ENCODE measurements around the gene LRRC58.
"Not testable (repeated sequence)": the region's sequence is repeated elsewhere in the genome, so short reads cannot be mapped to it uniquely, and the experiment has no call there.

Gene LRRC58

GRCh38 chr3:120348991-120349854 is at the start of gene LRRC58:
Gene LRRC58 (minus strand): TSS chr3:120349354. CDS start chr3:120349243, 111 bp downstream.
- DNase-seq: peak; percentile 88

DNA sequence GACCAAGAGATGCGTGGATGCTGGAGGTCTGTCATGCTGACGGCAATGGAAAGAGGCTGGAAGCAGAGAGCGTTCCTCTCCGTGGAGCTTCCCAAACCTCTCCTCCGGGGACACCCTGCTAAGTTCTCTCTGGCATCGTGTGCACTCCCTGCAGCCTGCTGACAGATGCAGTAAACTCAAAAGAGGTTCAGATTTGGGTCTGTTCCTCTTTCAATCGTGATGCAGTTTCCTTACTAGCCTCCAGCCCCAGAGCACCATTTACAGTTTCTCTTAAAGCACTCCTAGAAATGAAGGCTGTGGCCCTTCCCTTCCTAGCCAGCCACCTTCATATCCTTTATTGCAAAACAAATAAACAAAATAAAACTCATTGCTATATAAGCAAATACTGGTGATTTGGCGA is 47.3 kb upstream of the LRRC58 start:
- DNase-seq: no peak

- no peak for DNase-seq
Observed at GRCh38 chr3:120394347-120394746, 45.2 kb upstream of the LRRC58 start.

DNA sequence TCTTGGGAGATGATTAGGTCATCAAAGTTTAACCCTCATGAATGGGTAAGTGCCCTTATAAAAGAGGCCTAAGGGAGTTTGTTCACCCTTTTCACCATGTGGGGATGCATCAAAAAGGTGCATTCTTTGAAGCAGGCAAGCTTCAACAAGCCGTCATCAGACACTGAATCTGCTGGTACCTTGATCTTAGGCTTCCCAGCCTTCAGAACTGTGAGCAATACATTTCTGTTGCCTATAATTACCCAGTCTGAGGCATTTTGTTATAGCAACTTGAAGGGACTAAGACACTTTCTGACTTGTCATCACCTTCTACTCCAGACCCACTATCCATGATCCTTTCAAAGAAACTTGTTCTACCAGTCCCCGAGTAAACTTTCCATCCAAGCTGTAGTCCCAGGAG is 44.6 kb upstream of the LRRC58 start:
- DNase-seq: no peak

- DNase-seq: no peak
Observed at GRCh38 chr3:120393243-120393642, 44.1 kb upstream of the LRRC58 start.

DNA sequence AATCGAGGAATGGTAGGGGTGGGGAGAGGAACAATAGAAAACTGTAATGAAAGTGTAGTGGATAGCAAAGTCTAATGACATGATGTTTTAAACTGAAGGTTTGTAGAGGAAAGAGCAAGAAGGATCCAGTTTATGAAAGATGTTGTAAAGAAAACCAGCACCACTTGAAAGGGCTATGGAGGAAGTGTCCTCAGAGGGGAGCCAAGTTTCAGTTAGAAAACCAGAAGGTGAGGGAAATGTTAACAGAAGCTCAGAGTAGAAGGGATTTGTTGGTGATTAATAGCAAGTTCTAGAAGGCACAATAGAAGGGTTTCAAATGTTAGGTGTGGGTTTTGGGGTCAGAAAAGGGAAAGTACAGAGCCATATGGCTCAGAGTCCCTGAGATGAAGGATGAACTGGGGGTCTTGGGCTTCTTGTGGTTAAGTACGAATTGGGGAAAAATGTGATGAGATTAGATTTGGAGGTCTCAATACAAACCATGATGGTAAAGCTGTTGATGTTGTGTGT is 33.8 kb upstream of the LRRC58 start:
- DNase-seq: no peak

- no peak for DNase-seq
Observed at GRCh38 chr3:120381503-120381902, 32.3 kb upstream of the LRRC58 start.

- DNase-seq: not testable (repeated sequence)
Observed at GRCh38 chr3:120377948-120378347, 28.8 kb upstream of the LRRC58 start.

GRCh38 chr3:120370463-120370862 is 21.3 kb upstream of the LRRC58 start:
- no peak for DNase-seq

GRCh38 chr3:120369037-120369467 is 19.9 kb upstream of the LRRC58 start:
- no peak for DNase-seq

DNA sequence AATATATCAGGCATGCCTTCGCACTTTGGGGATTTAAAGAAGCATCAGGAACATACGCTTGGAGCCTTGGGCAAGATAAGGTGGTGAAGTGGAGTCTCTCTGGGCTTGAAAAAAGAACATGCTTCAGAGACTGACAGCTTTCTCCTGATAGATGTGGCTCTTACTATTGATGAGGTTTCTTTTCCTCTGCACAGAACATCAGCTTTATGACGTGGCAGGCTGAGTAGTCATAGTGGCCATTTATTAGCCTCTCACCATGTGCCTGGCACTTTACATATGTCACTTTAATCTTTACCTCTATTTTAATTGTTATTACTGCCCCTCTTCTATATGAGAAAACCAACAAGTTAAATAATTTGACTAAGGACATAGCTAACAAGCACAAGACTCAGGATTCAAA is 19.0 kb upstream of the LRRC58 start:
- no peak for DNase-seq

DNA sequence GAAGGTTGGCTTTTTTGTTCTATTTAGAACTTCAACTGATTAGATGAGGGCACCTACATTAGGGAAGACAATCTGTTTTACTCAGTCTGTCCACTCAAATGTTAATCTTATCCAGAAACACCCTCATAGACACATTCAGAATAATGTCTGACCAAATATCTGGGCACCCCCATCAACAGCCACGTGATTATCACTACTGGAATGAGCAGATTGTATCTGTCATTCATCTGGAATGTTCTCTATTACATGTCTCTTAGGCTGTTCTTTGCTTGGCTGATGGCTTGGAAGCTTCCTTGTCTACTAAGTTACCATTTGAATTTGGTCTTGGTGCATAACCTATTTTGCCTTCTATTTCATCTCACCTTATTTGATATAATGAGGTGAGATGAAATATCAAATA is 15.7 kb upstream of the LRRC58 start:
- DNase-seq: no peak

DNA sequence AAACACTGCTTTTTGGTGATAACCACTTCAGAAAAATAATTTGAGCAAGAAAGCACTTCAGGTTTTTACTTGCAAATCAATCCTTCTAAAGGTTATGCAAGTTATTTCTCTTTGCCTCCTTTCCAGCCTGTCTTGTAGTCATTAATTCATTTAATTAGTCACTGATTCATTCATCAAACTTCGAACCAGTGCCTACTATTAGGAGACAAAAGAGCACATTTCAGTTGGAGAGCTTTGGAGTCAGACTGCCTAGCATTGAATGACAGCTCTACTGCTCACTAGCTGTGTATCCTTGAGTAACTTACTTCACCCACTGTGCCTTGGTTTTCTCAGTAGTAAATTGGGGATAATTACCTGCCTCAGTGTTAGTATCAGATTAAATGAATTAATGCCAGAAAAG is 14.9 kb upstream of the LRRC58 start:
- DNase-seq: no peak

DNA sequence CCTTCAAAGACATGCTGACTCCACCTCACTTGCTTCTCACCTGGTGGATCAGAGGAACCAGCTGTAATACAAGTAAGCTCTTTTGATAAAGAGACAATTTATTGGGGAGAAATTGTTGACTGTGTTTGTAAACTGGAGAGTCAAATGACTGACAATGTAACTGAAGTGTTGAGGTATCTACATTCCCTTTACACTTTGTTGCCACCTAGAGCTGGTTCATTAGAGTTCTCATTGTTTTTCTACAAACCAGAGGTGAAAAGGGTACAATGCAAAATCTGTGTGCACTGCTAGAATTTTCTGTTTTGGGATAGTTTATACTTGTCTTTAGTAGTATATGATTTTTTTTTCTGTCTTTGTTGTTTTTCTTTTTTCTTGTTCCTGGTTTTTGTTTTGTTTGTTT is 8.7 kb upstream of the LRRC58 start:
- DNase-seq: no peak

DNA sequence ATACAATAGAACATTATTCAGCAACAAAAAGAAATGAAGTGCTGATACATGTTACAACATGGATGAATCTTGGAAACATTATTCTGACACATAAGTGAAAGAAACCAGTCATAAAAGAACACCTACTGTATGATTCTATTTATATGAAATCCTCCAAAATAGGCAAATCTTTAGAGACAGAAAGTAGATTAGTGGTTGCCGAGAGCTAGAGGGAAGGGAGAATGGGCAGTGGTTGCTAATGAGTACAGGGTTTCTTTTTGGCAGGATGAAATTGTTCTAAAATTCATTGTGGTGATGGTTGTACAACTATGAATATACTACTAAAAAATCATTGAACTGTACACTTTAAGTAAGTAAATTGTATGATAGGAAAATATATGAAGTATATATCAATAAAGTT is 6.3 kb upstream of the LRRC58 start:
- DNase-seq: no peak

DNA sequence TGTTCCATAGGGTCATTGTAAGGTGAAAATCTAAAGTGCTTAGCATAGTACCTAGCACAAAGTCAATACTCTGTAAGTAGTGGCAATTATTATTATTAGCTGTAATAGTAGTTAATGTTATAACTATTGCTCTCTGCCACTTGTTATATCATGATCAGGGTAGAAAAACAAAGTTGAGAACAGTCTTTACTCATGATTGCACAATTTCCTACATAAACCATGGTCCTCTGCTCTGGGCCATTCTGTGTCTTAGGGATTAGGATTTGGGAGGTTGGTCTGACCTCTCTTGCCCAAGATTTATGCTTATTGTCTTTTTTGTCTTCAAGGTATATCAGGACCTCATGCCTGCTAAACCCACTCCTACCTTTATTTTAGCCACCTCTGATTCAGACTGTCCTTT is 4.3 kb upstream of the LRRC58 start:
- no peak for DNase-seq

DNA sequence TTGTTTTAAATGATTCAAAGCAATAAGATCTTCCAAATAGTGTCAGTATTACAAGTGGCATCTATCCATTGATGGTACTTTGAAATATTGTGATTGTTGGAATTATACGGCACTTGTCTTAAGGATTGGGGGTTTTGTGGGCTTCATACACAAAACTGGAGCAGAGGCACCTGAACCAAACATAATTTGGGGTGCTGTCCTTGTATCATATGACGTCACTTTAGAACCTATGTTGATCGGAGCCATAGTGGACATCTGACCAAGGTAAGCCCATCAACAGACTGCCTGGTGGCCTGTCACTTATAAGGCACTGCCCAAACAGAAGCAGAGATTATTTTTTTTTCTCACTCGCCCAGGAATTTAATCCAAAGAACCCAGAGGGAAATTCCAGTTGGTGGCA is 2.9 kb upstream of the LRRC58 start:
- no peak for DNase-seq

DNA sequence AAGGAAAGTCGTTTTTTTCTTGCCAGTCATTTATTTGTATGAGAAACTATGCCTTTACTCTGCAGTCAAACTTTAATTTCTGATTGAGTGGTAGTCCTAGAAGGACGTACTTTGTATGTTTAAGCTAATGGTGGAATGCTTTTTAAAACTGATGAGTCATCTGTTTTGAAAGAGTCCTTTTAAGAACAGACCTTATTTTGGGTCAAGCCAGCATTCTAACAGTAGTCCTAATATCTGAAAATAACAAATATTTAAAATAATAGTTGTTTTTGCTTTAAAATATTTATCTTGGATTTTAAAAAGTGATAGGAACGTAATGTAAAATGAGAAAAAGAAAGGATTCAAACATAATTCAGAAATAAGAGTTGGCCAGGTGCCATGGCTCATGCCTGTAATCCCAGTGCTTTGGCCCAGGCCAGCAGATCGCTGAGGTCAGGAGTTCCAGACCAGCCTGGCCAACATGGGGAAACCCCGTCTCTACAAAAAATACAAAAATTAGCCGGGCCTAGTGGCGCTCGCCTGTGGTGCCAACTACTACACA is 1.3 kb upstream of the LRRC58 start:
- DNase-seq: no peak

GRCh38 chr3:120349855-120350125 is 636 bp upstream of the LRRC58 start:
- DNase-seq: no peak

DNA sequence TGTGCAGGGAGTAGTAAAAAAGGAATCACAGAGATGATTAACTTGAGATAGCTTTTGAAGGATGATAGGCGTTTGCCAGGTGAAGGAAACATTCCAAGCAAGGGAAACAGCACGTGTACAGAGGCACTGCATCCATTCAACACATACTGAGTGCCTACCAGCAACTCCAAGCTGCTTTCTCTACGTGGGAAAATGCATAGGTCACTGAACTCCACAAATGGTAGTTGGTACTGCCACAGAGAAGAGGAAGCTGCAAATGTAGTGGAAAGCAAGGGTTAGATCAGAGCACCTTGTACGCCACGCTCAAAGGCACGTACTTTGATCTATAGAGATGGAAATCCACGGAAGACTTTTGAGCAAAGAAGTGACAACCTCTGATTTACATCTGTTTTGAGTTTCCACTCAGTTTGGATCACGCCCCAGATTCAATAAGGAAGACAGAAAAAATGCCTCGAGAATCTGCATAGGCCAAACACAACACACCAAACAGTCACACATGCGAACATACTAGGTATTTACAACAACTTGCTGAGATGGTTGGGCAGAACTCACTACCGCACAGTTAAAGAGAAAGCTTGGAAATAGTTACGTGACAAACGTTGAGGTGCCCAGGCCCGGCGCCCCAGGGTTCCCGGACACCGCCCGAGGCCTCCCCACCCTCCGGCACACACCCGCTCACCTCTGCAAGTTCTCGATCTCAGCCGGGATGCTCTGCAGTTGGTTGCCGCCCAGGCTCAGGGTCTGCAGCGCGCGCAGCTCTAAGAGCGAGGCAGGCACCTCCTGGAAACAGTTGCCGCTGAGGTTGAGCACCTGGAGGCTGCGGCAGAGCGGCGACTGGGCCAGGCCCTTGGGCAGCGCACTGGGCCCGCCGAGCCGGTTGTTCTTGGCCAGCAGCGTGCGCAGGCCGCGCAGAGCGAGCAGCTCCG is 826 bp downstream of the LRRC58 start:
- DNase-seq: peak; percentile 62

GRCh38 chr3:120344349-120344748 is 4.8 kb downstream of the LRRC58 start:
- DNase-seq: no peak

DNA sequence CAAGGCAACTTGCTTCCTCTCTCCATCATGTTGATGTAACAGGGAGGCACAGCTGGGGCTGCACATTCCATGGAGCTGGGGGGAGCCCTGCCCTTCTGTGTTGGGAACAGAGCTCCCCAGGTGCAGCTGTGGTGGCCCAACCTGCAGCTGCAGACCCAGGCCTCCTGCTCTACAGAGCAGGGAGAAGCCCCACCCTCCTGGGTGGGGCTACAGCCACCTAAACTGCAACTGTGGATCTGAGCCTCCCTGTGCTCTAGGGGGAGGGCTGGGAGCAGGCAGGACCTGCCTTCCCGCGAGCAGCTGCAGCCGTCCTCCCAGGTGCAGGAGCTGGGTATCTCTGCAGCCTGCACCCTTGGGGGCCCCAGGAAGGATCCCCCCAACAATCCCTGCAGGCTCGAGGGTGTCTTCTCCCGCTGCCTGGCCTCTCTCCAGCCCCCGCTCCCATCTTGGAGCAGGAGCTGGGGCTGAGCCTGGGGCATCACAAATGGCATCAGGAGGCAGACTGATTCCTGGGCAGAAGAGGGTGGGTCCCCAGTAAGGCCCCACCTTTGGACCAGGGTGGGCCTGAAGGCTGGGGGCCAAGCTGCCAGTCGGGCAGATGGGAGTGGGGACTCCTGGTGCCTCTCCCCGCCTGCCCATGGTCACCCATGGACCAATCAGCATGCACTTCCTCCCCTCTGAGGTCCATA is 7.4 kb downstream of the LRRC58 start:
- no peak for DNase-seq

GRCh38 chr3:120339362-120339761 is 9.8 kb downstream of the LRRC58 start:
- no peak for DNase-seq

All from stimulated activated CD4-positive, alpha-beta T cell treated with anti-CD3 and anti-CD28 coated beads, Interleukin-1b, Interleukin-23, amount 100 ng/mL, for 48 hours (primary cell).